Trophoblast cell (in vitro differentiated cells and primary cell): ENCODE measurements around the gene NDUFA5.

Source experiments
- DNase-seq, 2 donors: peaks; one replicate each; pipeline ENCODE4 v3.0.0-alpha.2; 2016
- H2AFZ ChIP-seq: 2 replicates; pipeline ENCODE4 v1.6.1; 2013; ENCODE audit warnings: low read length, moderate library complexity, mild to moderate bottlenecking; ENCODE audit not compliant: insufficient read depth, poor library complexity
- H2AK5ac ChIP-seq: 2 replicates; pipeline ENCODE4 v1.6.1; 2013; ENCODE audit warnings: mild to moderate bottlenecking, low read length
- H2BK120ac ChIP-seq: 2 replicates; pipeline ENCODE4 v1.6.1; 2013; ENCODE audit warnings: low read length, mild to moderate bottlenecking, moderate library complexity; ENCODE audit not compliant: insufficient read depth, poor library complexity
- H2BK12ac ChIP-seq: 2 replicates; pipeline ENCODE4 v1.6.1; 2013; ENCODE audit warnings: mild to moderate bottlenecking, low read length, moderate library complexity
- H2BK5ac ChIP-seq: 2 replicates; pipeline ENCODE4 v1.6.1; 2013; ENCODE audit warnings: low read length, low read depth, moderate library complexity, mild to moderate bottlenecking; ENCODE audit not compliant: poor library complexity
- H3K14ac ChIP-seq: 2 replicates; pipeline ENCODE4 v1.6.1; 2013; ENCODE audit warnings: mild to moderate bottlenecking, low read length
- H3K18ac ChIP-seq: 2 replicates; pipeline ENCODE4 v1.6.1; 2013; ENCODE audit warnings: mild to moderate bottlenecking, low read length
- H3K23ac ChIP-seq: 2 replicates; pipeline ENCODE4 v1.6.1; 2013; ENCODE audit warnings: low read length
- H3K27ac ChIP-seq: 2 replicates; pipeline ENCODE4 v1.5.1; 2013; ENCODE audit warnings: low read depth, mild to moderate bottlenecking, inconsistent platforms, low read length, moderate library complexity
- H3K27me3 ChIP-seq: 2 replicates; pipeline ENCODE4 v1.6.1; 2013; ENCODE audit warnings: inconsistent platforms, mild to moderate bottlenecking, low read length, moderate library complexity; ENCODE audit not compliant: insufficient read depth
- H3K36me3 ChIP-seq, 2 experiments: 1 replicate in 1 of 2; 2 replicates in 1 of 2; pipeline ENCODE4 v1.6.1; 2013; ENCODE audit warnings: low read length in 2 of 2, mild to moderate bottlenecking in 2 of 2, moderate library complexity in 1 of 2; ENCODE audit not compliant: insufficient read depth in 2 of 2, control insufficient read depth in 1 of 2
- H3K4ac ChIP-seq: 2 replicates; pipeline ENCODE4 v1.6.1; 2013; ENCODE audit warnings: low read depth, mild to moderate bottlenecking, low read length, moderate library complexity
- H3K4me1 ChIP-seq, 2 experiments: 1 replicate in 1 of 2; 2 replicates in 1 of 2; pipeline ENCODE4 v1.6.1; 2013; ENCODE audit warnings: low read length in 2 of 2, mild to moderate bottlenecking in 2 of 2, moderate library complexity in 1 of 2; ENCODE audit not compliant: insufficient read depth in 2 of 2, control insufficient read depth in 1 of 2
- H3K4me2 ChIP-seq: 2 replicates; pipeline ENCODE4 v1.6.1; 2013; ENCODE audit warnings: inconsistent platforms, mild to moderate bottlenecking, low read length, moderate library complexity
- H3K4me3 ChIP-seq: 2 replicates; pipeline ENCODE4 v1.5.1; 2013; ENCODE audit warnings: mild to moderate bottlenecking, low read depth, low read length, inconsistent platforms
- H3K79me1 ChIP-seq: one replicate; pipeline ENCODE4 v1.6.1; 2013; ENCODE audit warnings: low read length
- H3K79me2 ChIP-seq: 2 replicates; pipeline ENCODE4 v1.6.1; 2013; ENCODE audit warnings: low read length, mild to moderate bottlenecking; ENCODE audit not compliant: control insufficient read depth, insufficient read depth, poor library complexity
- H3K9ac ChIP-seq: 2 replicates; pipeline ENCODE4 v1.6.1; 2013; ENCODE audit warnings: mild to moderate bottlenecking, low read length
- H3K9me3 ChIP-seq: 2 replicates; pipeline ENCODE4 v1.6.1; 2013; ENCODE audit warnings: low read depth, mild to moderate bottlenecking, control low read depth, inconsistent platforms, low read length; ENCODE audit not compliant: insufficient read depth
- H4K12ac ChIP-seq: 2 replicates; pipeline ENCODE4 v1.6.1; 2013; ENCODE audit warnings: low read depth, mild to moderate bottlenecking, low read length, moderate library complexity
- H4K8ac ChIP-seq: 2 replicates; pipeline ENCODE4 v1.6.1; 2013; ENCODE audit warnings: low read depth, mild to moderate bottlenecking, low read length, moderate library complexity
- H4K91ac ChIP-seq: one replicate; pipeline ENCODE4 v1.6.1; 2013; ENCODE audit warnings: low read depth, mild to moderate bottlenecking, low read length, moderate library complexity
- WGBS: extraction: QIAGEN DNeasy Blood & Tissue Kit; methylation state at CpG from one replicate; pipeline ENCODE4 v1.1.7; 2013; ENCODE audit warnings: missing lambda C conversion rate; ENCODE audit not compliant: insufficient read length, insufficient coverage; ENCODE audit errors: extremely low coverage; 5-methylcytosine and 5-hydroxymethylcytosine counted together

NDUFA5 gene

DNA sequence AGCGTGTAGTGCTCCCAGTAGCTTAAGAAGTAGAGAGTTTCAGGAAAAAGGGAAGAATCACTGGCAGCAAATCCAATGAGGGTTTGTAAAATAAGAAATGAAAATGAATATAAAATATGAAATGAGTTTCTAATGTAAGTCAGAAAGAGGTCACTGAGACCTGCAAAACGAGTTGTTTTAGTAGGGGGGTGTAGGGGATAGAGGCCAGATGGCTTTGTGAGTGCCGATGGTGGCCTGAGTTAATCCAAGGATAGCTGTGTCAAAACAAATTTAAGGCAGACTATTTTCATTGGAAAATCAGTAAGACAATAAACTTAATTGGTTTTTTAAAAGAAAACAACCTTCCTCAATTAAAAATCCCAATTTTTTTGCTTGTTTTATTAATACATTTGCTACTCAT is 43.3 kb upstream of the NDUFA5 start:
- WGBS = no CpG with 5 or more reads among the region's 3 CpGs
- no peak overlapping the region for H4K91ac ChIP-seq

GRCh38 chr7:123599766-123600165 is 42.1 kb upstream of the NDUFA5 start:
- Histone ChIP-seq H2BK5ac (no peak overlapping the region), H3K9ac (no peak overlapping the region), H3K14ac (no peak overlapping the region), H2BK120ac (no peak overlapping the region), H3K27me3 (no peaks in the 10 kb centered on the region), H3K4me2 (no peak overlapping the region), H3K9me3 (no peaks in the 10 kb centered on the region), H3K4me3 (no peak overlapping the region), H3K18ac (no peak overlapping the region), H2AK5ac (no peak overlapping the region), H3K79me1 (peaks cover under 1% of the 10 kb centered on the region), H3K23ac (no peak overlapping the region), H3K27ac (no peak overlapping the region), H3K4me1 (peaks cover 0 to 2% of the 10 kb centered on the region in 2 experiments), H4K12ac (no peak overlapping the region), H3K79me2 (no peaks in the 10 kb centered on the region), H3K36me3 (no peaks in the 10 kb centered on the region), H4K91ac (no peak overlapping the region), H2BK12ac (no peak overlapping the region), H4K8ac (no peak overlapping the region), H3K4ac (no peak overlapping the region), H2AFZ (no peak overlapping the region)
- no CpG with 5 or more reads among the region's 2 CpGs for WGBS
- DNase-seq = no peak

More for the DNA sequence above, 43.3 kb upstream of the NDUFA5 start:
- Histone ChIP-seq H3K4ac (no peak overlapping the region), H3K4me3 (no peak overlapping the region), H3K9me3 (no peaks in the 10 kb centered on the region), H2BK5ac (no peak overlapping the region), H4K12ac (no peak overlapping the region), H3K23ac (no peak overlapping the region), H2AK5ac (no peak overlapping the region), H4K8ac (no peak overlapping the region), H3K79me1 (no peaks in the 10 kb centered on the region), H3K9ac (no peak overlapping the region), H2AFZ (no peak overlapping the region), H3K79me2 (no peaks in the 10 kb centered on the region), H3K4me1 (no peaks in the 10 kb centered on the region), H2BK12ac (no peak overlapping the region), H2BK120ac (no peak overlapping the region), H3K36me3 (no peaks in the 10 kb centered on the region), H3K14ac (no peak overlapping the region), H3K27me3 (no peaks in the 10 kb centered on the region), H3K27ac (no peak overlapping the region), H3K4me2 (no peak overlapping the region), H3K18ac (no peak overlapping the region)
- DNase-seq = no peak

- H2BK120ac ChIP-seq = no peak overlapping the region
- no peaks in the 10 kb centered on the region for H3K36me3 ChIP-seq
- WGBS = no CpG with 5 or more reads among the region's 3 CpGs
- no peak overlapping the region for H3K14ac ChIP-seq
- no peak overlapping the region for H4K91ac ChIP-seq
- no peak overlapping the region for H2BK5ac ChIP-seq
- DNase-seq = no peak
- H3K79me1 ChIP-seq = peaks cover 2% of the 10 kb centered on the region
- H3K4me2 ChIP-seq = no peak overlapping the region
- no peak overlapping the region for H3K18ac ChIP-seq
- no peak overlapping the region for H2AK5ac ChIP-seq
- H2AFZ ChIP-seq = no peak overlapping the region
- H2BK12ac ChIP-seq = no peak overlapping the region
- no peak overlapping the region for H3K27ac ChIP-seq
- no peak overlapping the region for H3K4me3 ChIP-seq
- no peaks in the 10 kb centered on the region for H3K79me2 ChIP-seq
- no peak overlapping the region for H3K9ac ChIP-seq
- peaks cover 0 to 5% of the 10 kb centered on the region in 2 experiments for H3K4me1 ChIP-seq
- H3K27me3 ChIP-seq = no peaks in the 10 kb centered on the region
- no peak overlapping the region for H4K8ac ChIP-seq
- H4K12ac ChIP-seq = no peak overlapping the region
- no peak overlapping the region for H3K4ac ChIP-seq
- no peak overlapping the region for H3K23ac ChIP-seq
- no peaks in the 10 kb centered on the region for H3K9me3 ChIP-seq
Observed at GRCh38 chr7:123598657-123599056, 41.0 kb upstream of the NDUFA5 start.

DNA sequence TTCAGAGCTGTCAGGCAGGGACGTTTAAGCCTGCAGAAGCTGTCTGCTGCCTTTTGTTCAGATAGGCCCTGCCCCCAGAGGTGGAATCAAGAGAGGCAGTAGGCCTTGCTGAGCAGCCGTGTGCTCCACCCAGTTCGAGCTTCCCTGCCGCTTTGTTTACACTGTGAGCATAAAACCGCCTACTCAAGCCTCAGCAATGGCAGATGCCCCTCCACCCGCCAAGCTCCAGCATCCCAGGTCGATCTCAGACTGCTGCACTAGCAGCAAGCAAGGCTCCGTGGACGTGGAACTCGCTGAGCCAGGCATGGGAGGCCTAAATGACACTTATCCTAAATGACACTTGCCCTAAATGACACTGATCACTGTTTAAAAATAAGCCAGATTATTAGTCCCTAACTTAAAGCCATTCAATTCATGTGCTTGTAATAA is 37.2 kb upstream of the NDUFA5 start:
- no peaks in the 10 kb centered on the region for H3K79me2 ChIP-seq
- no peak overlapping the region for H2BK120ac ChIP-seq
- H4K91ac ChIP-seq = no peak overlapping the region
- no peak overlapping the region for H3K4ac ChIP-seq
- H2BK5ac ChIP-seq = no peak overlapping the region
- no peak overlapping the region for H3K14ac ChIP-seq
- peaks cover 0 to 5% of the 10 kb centered on the region in 2 experiments for H3K4me1 ChIP-seq
- no peak overlapping the region for H3K4me2 ChIP-seq
- H3K27me3 ChIP-seq = no peaks in the 10 kb centered on the region
- no peak overlapping the region for H2AK5ac ChIP-seq
- peak overlapping the region; percentile 88 for H4K8ac ChIP-seq
- no CpG with 5 or more reads among the region's 10 CpGs for WGBS
- peak overlapping the region; percentile 69 for H4K12ac ChIP-seq
- H3K23ac ChIP-seq = no peak overlapping the region
- no peak overlapping the region for H2BK12ac ChIP-seq
- no peak overlapping the region for H3K27ac ChIP-seq
- H3K79me1 ChIP-seq = peaks cover 2% of the 10 kb centered on the region
- H3K9me3 ChIP-seq = no peaks in the 10 kb centered on the region
- H2AFZ ChIP-seq = no peak overlapping the region
- no peak for DNase-seq
- H3K36me3 ChIP-seq = no peaks in the 10 kb centered on the region
- H3K4me3 ChIP-seq = no peak overlapping the region
- H3K18ac ChIP-seq = no peak overlapping the region
- no peak overlapping the region for H3K9ac ChIP-seq
